HG02623 (cell line): ENCODE results near the gene SBK1.
"Not testable (repeated sequence)": the region's sequence is repeated elsewhere in the genome, so short reads cannot be mapped to it uniquely, and the experiment has no call there.

Source experiments
- ATAC-seq: cut with Tn5 transposase; IDR thresholded peaks from one replicate; pipeline ENCODE4 v1.9.1; 2021; ENCODE audit warnings: moderate library complexity; ENCODE audit not compliant: unreplicated experiment

The SBK1 gene

GRCh38 chr16:28291651-28292626, at the start of gene SBK1:
TSS of gene SBK1 (plus strand) at chr16:28292525. CDS start at chr16:28317392, 24,867 bp downstream.
- peak; percentile 82 for ATAC-seq

- ATAC-seq = not testable (repeated sequence)
These were observed 42.8 kb upstream of the SBK1 start for GRCh38 chr16:28249483-28249882.

- ATAC-seq = no peak
These were observed 41.3 kb upstream of the SBK1 start for GRCh38 chr16:28250999-28251398.

- ATAC-seq = no peak
These were observed 38.2 kb upstream of the SBK1 start for GRCh38 chr16:28254158-28254557.

GRCh38 chr16:28255838-28256237, 36.5 kb upstream of the SBK1 start:
- ATAC-seq = no peak

GRCh38 chr16:28257256-28257655, 35.1 kb upstream of the SBK1 start:
- no peak for ATAC-seq

- ATAC-seq = no peak
These were observed 33.8 kb upstream of the SBK1 start for GRCh38 chr16:28258567-28258966.

GRCh38 chr16:28259091-28259780, 33.1 kb upstream of the SBK1 start:
- ATAC-seq = no peak

GRCh38 chr16:28259781-28260150, 32.6 kb upstream of the SBK1 start:
- ATAC-seq = no peak

GRCh38 chr16:28260193-28260592, 32.1 kb upstream of the SBK1 start:
- no peak for ATAC-seq

GRCh38 chr16:28261942-28262341, 30.4 kb upstream of the SBK1 start:
- ATAC-seq = no peak

- ATAC-seq = no peak
These were observed 29.0 kb upstream of the SBK1 start for GRCh38 chr16:28263305-28263704.

- no peak for ATAC-seq
These were observed 27.7 kb upstream of the SBK1 start for GRCh38 chr16:28264656-28265055.

- no peak for ATAC-seq
These were observed 26.5 kb upstream of the SBK1 start for GRCh38 chr16:28265822-28266221.

GRCh38 chr16:28267356-28267755, 25.0 kb upstream of the SBK1 start:
- no peak for ATAC-seq

- no peak for ATAC-seq
These were observed 18.8 kb upstream of the SBK1 start for GRCh38 chr16:28273511-28273910.

GRCh38 chr16:28274676-28275075, 17.6 kb upstream of the SBK1 start:
- no peak for ATAC-seq

GRCh38 chr16:28276301-28276700, 16.0 kb upstream of the SBK1 start:
- no peak for ATAC-seq

- ATAC-seq = no peak
These were observed 14.6 kb upstream of the SBK1 start for GRCh38 chr16:28277537-28278388.

- no peak for ATAC-seq
These were observed 13.3 kb upstream of the SBK1 start for GRCh38 chr16:28279006-28279405.
